ENCODE data around the gene CSGALNACT2.

DNA sequence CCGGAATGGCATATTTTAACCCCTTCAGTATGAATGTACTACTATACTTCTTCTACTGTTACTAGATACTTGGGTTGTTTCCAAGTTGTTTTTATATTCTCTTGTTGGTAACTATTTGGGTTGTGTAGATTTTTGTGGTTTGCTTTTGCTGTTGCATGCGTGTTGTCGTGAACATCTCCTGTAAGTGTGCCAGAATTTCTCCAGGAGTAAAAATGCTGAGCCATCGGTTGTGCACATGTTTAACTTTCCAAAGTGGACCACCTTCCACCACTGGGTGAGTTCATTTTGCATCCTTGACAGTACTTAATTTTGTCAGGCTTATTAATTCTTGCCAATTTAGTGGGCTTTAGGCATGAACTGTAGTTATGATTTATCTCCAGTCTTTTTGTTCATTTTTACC lies 47.9 kb downstream of the CSGALNACT2 start:
- TF ChIP-seq, protein P1, sequence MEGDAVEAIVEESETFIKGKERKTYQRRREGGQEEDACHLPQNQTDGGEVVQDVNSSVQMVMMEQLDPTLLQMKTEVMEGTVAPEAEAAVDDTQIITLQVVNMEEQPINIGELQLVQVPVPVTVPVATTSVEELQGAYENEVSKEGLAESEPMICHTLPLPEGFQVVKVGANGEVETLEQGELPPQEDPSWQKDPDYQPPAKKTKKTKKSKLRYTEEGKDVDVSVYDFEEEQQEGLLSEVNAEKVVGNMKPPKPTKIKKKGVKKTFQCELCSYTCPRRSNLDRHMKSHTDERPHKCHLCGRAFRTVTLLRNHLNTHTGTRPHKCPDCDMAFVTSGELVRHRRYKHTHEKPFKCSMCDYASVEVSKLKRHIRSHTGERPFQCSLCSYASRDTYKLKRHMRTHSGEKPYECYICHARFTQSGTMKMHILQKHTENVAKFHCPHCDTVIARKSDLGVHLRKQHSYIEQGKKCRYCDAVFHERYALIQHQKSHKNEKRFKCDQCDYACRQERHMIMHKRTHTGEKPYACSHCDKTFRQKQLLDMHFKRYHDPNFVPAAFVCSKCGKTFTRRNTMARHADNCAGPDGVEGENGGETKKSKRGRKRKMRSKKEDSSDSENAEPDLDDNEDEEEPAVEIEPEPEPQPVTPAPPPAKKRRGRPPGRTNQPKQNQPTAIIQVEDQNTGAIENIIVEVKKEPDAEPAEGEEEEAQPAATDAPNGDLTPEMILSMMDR (IDR thresholded peaks at IDR 0.05; ENCODE audit: low read depth, low read length, missing input control) = no peak
- TF ChIP-seq HNF4A (conservative IDR thresholded peaks at IDR 0.05) = no peak
- TF ChIP-seq YY1 (IDR thresholded peaks at IDR 0.05) = no peak
- TF ChIP-seq JUND (IDR thresholded peaks at IDR 0.05) = no peak
- TF ChIP-seq, protein P2, sequence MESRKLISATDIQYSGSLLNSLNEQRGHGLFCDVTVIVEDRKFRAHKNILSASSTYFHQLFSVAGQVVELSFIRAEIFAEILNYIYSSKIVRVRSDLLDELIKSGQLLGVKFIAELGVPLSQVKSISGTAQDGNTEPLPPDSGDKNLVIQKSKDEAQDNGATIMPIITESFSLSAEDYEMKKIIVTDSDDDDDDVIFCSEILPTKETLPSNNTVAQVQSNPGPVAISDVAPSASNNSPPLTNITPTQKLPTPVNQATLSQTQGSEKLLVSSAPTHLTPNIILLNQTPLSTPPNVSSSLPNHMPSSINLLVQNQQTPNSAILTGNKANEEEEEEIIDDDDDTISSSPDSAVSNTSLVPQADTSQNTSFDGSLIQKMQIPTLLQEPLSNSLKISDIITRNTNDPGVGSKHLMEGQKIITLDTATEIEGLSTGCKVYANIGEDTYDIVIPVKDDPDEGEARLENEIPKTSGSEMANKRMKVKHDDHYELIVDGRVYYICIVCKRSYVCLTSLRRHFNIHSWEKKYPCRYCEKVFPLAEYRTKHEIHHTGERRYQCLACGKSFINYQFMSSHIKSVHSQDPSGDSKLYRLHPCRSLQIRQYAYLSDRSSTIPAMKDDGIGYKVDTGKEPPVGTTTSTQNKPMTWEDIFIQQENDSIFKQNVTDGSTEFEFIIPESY (IDR thresholded peaks at IDR 0.05) = no peak
- TF ChIP-seq SP1 (IDR thresholded peaks at IDR 0.05) = no peak
- no peak for TF ChIP-seq RXRA (IDR thresholded peaks at IDR 0.05)
- no peak for TF ChIP-seq TAF1 (conservative IDR thresholded peaks at IDR 0.05)
- no peak for TF ChIP-seq GABPA (IDR thresholded peaks at IDR 0.05 in 1 of 2, conservative IDR thresholded peaks at IDR 0.05 in 1 of 2)
- no peak for TF ChIP-seq MAX (IDR thresholded peaks at IDR 0.05)
- TF ChIP-seq, protein P3, sequence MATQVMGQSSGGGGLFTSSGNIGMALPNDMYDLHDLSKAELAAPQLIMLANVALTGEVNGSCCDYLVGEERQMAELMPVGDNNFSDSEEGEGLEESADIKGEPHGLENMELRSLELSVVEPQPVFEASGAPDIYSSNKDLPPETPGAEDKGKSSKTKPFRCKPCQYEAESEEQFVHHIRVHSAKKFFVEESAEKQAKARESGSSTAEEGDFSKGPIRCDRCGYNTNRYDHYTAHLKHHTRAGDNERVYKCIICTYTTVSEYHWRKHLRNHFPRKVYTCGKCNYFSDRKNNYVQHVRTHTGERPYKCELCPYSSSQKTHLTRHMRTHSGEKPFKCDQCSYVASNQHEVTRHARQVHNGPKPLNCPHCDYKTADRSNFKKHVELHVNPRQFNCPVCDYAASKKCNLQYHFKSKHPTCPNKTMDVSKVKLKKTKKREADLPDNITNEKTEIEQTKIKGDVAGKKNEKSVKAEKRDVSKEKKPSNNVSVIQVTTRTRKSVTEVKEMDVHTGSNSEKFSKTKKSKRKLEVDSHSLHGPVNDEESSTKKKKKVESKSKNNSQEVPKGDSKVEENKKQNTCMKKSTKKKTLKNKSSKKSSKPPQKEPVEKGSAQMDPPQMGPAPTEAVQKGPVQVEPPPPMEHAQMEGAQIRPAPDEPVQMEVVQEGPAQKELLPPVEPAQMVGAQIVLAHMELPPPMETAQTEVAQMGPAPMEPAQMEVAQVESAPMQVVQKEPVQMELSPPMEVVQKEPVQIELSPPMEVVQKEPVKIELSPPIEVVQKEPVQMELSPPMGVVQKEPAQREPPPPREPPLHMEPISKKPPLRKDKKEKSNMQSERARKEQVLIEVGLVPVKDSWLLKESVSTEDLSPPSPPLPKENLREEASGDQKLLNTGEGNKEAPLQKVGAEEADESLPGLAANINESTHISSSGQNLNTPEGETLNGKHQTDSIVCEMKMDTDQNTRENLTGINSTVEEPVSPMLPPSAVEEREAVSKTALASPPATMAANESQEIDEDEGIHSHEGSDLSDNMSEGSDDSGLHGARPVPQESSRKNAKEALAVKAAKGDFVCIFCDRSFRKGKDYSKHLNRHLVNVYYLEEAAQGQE (IDR thresholded peaks at IDR 0.05) = no peak
- TF ChIP-seq RAD21 (IDR thresholded peaks at IDR 0.05) = no peak
- no peak for TF ChIP-seq HNF4G (IDR thresholded peaks at IDR 0.05)
- TF ChIP-seq NR2F2 (IDR thresholded peaks at IDR 0.05) = no peak
